GM12873 (cell line): ENCODE measurements around the gene CCN5.

Experiments
- CTCF ChIP-seq: IDR thresholded peaks from 2 replicates; pipeline ENCODE4 v1.5.1; 2012; ENCODE audit warnings: low read depth, mild to moderate bottlenecking, moderate library complexity, low read length, control low read depth; ENCODE audit not compliant: insufficient read depth; ENCODE audit errors: missing control alignments

Gene CCN5

GRCh38 chr20:44736170-44737021 is 21.2 kb downstream of the CCN5 start:
- no peak for TF ChIP-seq CTCF

- no peak for TF ChIP-seq CTCF
Measured at GRCh38 chr20:44737116-44737515, 21.9 kb downstream of the CCN5 start.

- no peak for TF ChIP-seq CTCF
Measured at GRCh38 chr20:44738813-44739477, 23.8 kb downstream of the CCN5 start.

GRCh38 chr20:44739942-44740341 is 24.8 kb downstream of the CCN5 start:
- TF ChIP-seq CTCF, result no peak

- TF ChIP-seq CTCF, result no peak
Measured at GRCh38 chr20:44742304-44743079, 27.3 kb downstream of the CCN5 start.

- TF ChIP-seq CTCF, result no peak
Measured at GRCh38 chr20:44743080-44743701, 28.0 kb downstream of the CCN5 start.
